ENCODE results near the gene BPIFB6.
"Not testable (repeated sequence)": the region's sequence is repeated elsewhere in the genome, so short reads cannot be mapped to it uniquely, and the experiment has no call there.

The BPIFB6 gene

GRCh38 chr20:33030569-33030968, 879 bp upstream of the BPIFB6 start:
- DNase-seq = no peak

GRCh38 chr20:33032555-33032954, 1.1 kb downstream of the BPIFB6 start:
- DNase-seq = no peak

- DNase-seq = no peak
Measured at GRCh38 chr20:33033381-33033780, 1.9 kb downstream of the BPIFB6 start.

GRCh38 chr20:33034115-33034514, 2.7 kb downstream of the BPIFB6 start:
- DNase-seq = no peak

GRCh38 chr20:33034901-33035492, 3.5 kb downstream of the BPIFB6 start:
- DNase-seq = no peak

GRCh38 chr20:33037456-33037855, 6.0 kb downstream of the BPIFB6 start:
- DNase-seq = no peak

GRCh38 chr20:33038243-33038642, 6.8 kb downstream of the BPIFB6 start:
- no peak for DNase-seq

GRCh38 chr20:33042430-33042829, 11.0 kb downstream of the BPIFB6 start:
- no peak for DNase-seq

GRCh38 chr20:33042983-33043730, 11.7 kb downstream of the BPIFB6 start:
- DNase-seq = no peak

- no peak for DNase-seq
Measured at GRCh38 chr20:33043731-33044181, 12.3 kb downstream of the BPIFB6 start.

GRCh38 chr20:33045129-33045721, 13.8 kb downstream of the BPIFB6 start:
- DNase-seq = not testable (repeated sequence)

- DNase-seq = no peak
Measured at GRCh38 chr20:33046412-33046811, 15.0 kb downstream of the BPIFB6 start.

GRCh38 chr20:33051333-33051732, 19.9 kb downstream of the BPIFB6 start:
- no peak for DNase-seq

- no peak for DNase-seq
Measured at GRCh38 chr20:33053291-33054106, 22.1 kb downstream of the BPIFB6 start, which contains the start of gene BPIFB3. TSS of gene BPIFB3 (plus strand) at chr20:33053903. CDS start at chr20:33055436, 1,533 bp downstream.

- DNase-seq = no peak
Measured at GRCh38 chr20:33054381-33054780, 22.9 kb downstream of the BPIFB6 start.

- DNase-seq = no peak
Measured at GRCh38 chr20:33054791-33055190, 23.3 kb downstream of the BPIFB6 start.

GRCh38 chr20:33059136-33059535, 27.7 kb downstream of the BPIFB6 start:
- no peak for DNase-seq

GRCh38 chr20:33059741-33060390, 28.4 kb downstream of the BPIFB6 start:
- no peak for DNase-seq

GRCh38 chr20:33061658-33062028, 30.2 kb downstream of the BPIFB6 start:
- DNase-seq = no peak

GRCh38 chr20:33062105-33062824, 30.8 kb downstream of the BPIFB6 start:
- DNase-seq = no peak

- no peak for DNase-seq
Measured at GRCh38 chr20:33062825-33063149, 31.3 kb downstream of the BPIFB6 start.

GRCh38 chr20:33063271-33063670, 31.8 kb downstream of the BPIFB6 start:
- DNase-seq = no peak
